IPS-18a (cell line): ENCODE data around the gene CALM1.

Source experiments
- H3K27ac ChIP-seq: one replicate; pipeline ENCODE4 v1.5.1; 2013; ENCODE audit warnings: low read length
- H3K27me3 ChIP-seq: one replicate; pipeline ENCODE4 v1.6.1; 2013; ENCODE audit warnings: mild to moderate bottlenecking, low read length; ENCODE audit not compliant: control insufficient read depth, insufficient read depth
- H3K36me3 ChIP-seq: one replicate; pipeline ENCODE4 v1.6.1; 2013; ENCODE audit warnings: low read depth, low read length; ENCODE audit not compliant: control insufficient read depth
- H3K4me1 ChIP-seq: one replicate; pipeline ENCODE4 v1.6.1; 2013; ENCODE audit warnings: low read depth, low read length; ENCODE audit not compliant: control insufficient read depth
- H3K4me3 ChIP-seq: one replicate; pipeline ENCODE4 v1.5.1; 2013; ENCODE audit warnings: low read length
- H3K9ac ChIP-seq: one replicate; pipeline ENCODE4 v1.6.1; 2013; ENCODE audit warnings: mild to moderate bottlenecking, low read length, moderate library complexity
- H3K9me3 ChIP-seq: one replicate; pipeline ENCODE4 v1.6.1; 2013; ENCODE audit warnings: low read depth, low read length; ENCODE audit not compliant: control insufficient read depth

Gene CALM1

DNA sequence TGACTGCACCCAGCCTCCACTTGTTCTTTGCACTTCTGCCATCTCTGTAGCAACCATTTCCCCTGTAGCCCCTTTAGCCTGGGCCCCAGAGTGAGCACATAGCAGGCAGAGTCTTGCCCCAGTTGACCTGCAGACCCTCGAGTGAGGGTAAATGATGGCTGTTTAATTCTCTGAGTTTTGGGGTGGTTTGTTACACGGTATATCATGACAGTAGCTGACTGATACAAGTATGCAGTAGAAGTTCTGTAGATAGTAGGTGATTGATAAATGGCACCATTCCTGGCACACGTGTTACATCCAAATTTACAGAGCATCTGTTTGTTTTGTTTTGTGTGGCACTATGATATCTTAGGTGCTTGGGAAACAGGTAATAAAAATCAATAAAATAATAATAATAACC is 32.4 kb downstream of the CALM1 start:
- H3K4me1 ChIP-seq = peaks cover 10% of the 10 kb centered on the region
- no peaks in the 10 kb centered on the region for H3K36me3 ChIP-seq
- no peaks in the 10 kb centered on the region for H3K9me3 ChIP-seq
- H3K27me3 ChIP-seq = no peaks in the 10 kb centered on the region
- no peak overlapping the region for H3K4me3 ChIP-seq
- H3K9ac ChIP-seq = no peak overlapping the region
- no peak overlapping the region for H3K27ac ChIP-seq

DNA sequence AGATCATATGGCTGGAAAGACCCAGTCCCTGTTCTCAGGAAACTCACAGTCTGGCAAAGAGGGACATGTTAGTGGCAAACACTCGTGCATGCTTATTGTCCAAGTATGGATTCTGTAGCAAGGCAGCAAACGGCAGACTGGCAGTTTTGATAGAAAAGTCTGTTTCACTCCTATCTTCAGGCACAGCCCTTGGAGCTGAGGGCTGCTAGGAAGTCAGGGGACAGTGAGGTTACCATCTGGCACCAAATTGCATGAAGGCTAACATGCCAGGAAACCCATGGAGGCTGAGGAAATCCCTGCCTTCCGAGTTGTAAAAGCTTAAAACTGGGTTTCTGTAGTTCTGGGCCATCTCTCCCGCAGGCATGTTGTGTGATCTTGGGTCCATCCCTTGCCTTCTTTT is 32.9 kb downstream of the CALM1 start:
- no peak overlapping the region for H3K27ac ChIP-seq
- no peak overlapping the region for H3K4me3 ChIP-seq
- H3K36me3 ChIP-seq = no peaks in the 10 kb centered on the region
- H3K9me3 ChIP-seq = no peaks in the 10 kb centered on the region
- no peaks in the 10 kb centered on the region for H3K27me3 ChIP-seq
- H3K9ac ChIP-seq = no peak overlapping the region
- peaks cover 5% of the 10 kb centered on the region for H3K4me1 ChIP-seq

DNA sequence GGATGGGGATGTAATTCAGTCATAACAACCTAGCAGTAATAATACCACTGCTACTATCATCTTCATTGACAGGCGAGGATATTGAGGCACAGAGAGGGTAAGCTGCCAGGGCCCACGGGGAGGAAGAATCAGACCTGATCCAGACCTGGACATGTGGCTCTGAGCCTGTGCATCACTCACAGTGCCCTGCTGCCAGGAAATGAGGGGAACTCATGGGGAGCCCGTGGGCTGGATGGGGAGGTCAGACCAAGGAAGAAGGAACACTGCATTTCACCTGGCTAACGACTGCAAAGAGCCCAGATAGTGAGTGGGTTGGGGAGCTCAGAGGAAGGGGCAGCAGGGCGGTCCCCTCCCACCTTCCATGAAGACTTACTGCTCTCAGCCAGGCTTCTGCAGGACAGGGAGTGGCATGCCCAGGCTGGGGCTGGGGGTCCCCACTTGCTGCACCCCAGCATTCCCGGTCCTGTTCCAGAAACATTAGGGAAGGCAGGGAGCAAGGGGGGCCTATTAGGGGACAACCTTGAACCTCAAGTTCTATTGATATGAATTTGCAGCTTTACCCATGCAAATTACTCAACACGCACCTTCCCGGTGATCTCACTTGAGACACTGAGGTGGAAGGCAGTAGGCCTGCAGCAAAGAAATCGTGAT is 37.7 kb downstream of the CALM1 start:
- H3K9ac ChIP-seq = no peak overlapping the region
- no peak overlapping the region for H3K27ac ChIP-seq
- H3K9me3 ChIP-seq = no peaks in the 10 kb centered on the region
- H3K4me1 ChIP-seq = peaks cover 3% of the 10 kb centered on the region
- H3K36me3 ChIP-seq = no peaks in the 10 kb centered on the region
- no peak overlapping the region for H3K4me3 ChIP-seq
- H3K27me3 ChIP-seq = no peaks in the 10 kb centered on the region

DNA sequence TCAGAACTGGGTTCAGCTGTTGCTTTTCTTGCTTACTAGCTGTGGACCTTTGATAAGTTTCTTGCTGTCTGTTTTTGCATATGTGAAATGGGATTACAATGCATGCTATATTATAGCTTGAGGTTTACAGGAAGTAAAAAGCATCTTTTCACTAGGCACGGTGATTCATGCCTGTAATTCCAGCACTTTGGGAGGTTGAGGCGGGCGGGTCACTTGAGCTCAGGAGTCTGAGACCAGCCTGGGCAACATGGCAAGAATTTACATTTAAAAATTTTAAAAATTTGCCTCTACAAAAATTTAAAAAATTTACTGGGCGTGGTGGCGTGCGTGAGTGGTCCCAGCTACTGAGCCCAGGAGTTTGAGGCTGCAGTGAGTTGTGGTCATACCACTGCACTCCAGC is 42.0 kb downstream of the CALM1 start:
- no peak overlapping the region for H3K27ac ChIP-seq
- no peak overlapping the region for H3K9ac ChIP-seq
- peaks cover 18% of the 10 kb centered on the region for H3K4me1 ChIP-seq
- no peaks in the 10 kb centered on the region for H3K36me3 ChIP-seq
- H3K4me3 ChIP-seq = no peak overlapping the region
- H3K9me3 ChIP-seq = no peaks in the 10 kb centered on the region
- no peaks in the 10 kb centered on the region for H3K27me3 ChIP-seq

DNA sequence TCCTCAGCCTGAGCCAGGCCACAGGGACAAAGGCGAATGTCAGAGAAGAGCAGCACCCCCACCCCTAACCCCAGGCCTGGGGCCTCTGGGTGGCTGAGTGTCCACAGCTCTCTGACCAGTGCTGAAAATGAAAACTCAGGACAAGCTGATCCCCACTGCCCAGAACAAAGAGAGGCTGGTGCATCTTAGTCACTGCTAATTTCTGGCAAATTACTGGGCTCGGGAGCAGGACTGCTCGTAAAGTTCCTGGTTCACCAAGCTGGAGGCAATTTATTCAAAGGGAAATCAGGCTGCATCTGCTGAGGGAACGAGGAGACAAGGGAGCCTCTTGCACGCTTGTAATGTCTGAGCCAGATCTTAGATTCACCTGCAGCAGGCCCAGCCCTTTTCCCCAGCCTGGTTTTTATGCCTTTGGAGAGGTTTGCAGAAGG is 43.2 kb downstream of the CALM1 start:
- Histone ChIP-seq H3K4me1 (peaks cover 18% of the 10 kb centered on the region), H3K9me3 (no peaks in the 10 kb centered on the region), H3K9ac (no peak overlapping the region)

DNA sequence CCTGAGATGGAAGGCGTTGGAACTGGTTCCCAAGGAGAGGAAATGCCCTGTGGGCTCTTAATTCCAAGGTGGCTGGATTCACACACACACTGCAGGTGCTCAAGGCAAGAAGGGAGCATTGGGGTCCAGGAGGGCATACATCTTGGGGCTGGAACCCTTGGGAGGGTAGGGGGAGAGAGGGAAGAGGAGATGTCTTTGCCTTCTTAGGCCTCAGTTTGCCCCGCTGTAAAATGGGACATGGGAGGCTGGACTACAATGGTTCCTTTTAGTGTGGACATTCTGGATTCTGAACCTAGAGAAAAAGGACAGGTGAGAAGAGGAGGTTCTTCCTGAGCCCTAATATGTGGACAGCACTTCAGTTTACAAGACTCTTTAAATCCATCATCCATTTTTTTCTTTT is 43.8 kb downstream of the CALM1 start:
- H3K9me3 ChIP-seq = peaks cover 2% of the 10 kb centered on the region
- peaks cover 18% of the 10 kb centered on the region for H3K4me1 ChIP-seq
- no peak overlapping the region for H3K27ac ChIP-seq
- H3K36me3 ChIP-seq = no peaks in the 10 kb centered on the region
- H3K27me3 ChIP-seq = no peaks in the 10 kb centered on the region
- H3K9ac ChIP-seq = no peak overlapping the region
- no peak overlapping the region for H3K4me3 ChIP-seq

More for the DNA sequence above, 43.2 kb downstream of the CALM1 start:
- H3K27me3 ChIP-seq = no peaks in the 10 kb centered on the region
- no peaks in the 10 kb centered on the region for H3K36me3 ChIP-seq
- H3K4me3 ChIP-seq = no peak overlapping the region
- H3K27ac ChIP-seq = no peak overlapping the region

DNA sequence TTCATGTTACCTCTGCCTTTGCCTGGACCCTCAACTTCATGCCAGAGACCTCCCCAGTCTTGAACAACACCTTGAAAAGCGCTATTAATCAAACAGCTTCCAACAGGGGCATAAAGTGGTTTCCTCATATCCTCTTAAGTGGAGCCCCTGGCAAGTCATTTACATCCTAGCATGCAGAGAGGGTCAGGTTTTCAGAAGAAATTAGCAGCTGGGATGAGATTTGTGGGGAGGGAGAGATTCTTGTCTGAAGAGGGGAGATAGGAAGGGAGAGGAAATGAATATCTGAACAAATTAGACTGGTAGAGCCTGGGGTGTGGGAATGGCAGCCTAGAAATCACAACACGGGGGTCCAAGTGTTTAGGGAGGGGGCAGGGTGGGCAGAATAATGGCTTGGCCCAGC is 45.6 kb downstream of the CALM1 start:
- Histone ChIP-seq H3K4me1 (peaks cover 18% of the 10 kb centered on the region), H3K27me3 (no peaks in the 10 kb centered on the region), H3K4me3 (no peak overlapping the region), H3K36me3 (no peaks in the 10 kb centered on the region), H3K27ac (no peak overlapping the region), H3K9me3 (peaks cover 2% of the 10 kb centered on the region), H3K9ac (no peak overlapping the region)

DNA sequence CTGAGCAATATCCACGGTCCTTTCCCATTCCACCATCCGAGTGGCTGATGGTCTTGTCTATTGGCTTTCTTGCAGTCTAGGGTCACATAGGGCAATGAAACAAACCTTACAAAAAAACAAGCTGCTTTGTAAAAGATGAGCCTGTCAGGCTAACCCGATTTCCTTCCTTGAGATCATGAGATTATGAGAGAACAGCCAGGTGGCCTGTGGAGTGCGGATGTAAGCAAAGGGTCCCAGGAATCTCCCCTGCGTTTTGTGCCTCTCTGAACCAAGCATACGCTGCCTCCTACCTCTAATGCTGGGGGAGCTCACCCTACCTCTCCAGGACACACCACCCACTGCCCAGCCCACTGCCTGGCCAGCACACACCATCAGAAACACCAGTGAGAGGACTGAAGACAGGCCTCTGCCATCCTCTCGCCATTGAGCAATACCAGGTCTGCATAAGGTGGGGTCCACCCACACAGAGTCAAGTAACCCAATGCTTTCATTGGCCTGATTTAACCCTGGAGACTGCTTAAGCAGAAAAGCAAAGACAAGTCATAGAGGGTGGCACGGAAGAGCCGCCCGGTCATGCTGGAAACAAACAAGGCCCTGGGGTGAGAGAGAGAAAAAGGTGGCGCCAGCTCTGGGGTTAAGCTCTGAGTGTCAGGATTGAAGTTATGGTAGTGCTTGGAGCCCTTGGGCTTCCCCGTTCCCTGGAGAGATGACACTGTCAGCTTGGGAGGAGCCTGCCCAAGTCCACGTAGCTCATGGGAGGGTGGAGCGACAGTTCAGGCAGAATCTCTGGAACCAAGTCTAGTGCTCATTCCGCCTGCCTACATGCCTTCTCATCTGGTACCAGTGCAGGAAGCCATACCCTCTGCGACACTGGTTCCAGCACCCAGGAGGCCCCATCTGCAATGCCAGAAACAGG is 46.6 kb downstream of the CALM1 start:
- no peak overlapping the region for H3K4me3 ChIP-seq
- no peak overlapping the region for H3K9ac ChIP-seq
- no peaks in the 10 kb centered on the region for H3K27me3 ChIP-seq
- H3K27ac ChIP-seq = no peak overlapping the region
- H3K9me3 ChIP-seq = peaks cover 2% of the 10 kb centered on the region
- H3K36me3 ChIP-seq = no peaks in the 10 kb centered on the region
- H3K4me1 ChIP-seq = peaks cover 18% of the 10 kb centered on the region

DNA sequence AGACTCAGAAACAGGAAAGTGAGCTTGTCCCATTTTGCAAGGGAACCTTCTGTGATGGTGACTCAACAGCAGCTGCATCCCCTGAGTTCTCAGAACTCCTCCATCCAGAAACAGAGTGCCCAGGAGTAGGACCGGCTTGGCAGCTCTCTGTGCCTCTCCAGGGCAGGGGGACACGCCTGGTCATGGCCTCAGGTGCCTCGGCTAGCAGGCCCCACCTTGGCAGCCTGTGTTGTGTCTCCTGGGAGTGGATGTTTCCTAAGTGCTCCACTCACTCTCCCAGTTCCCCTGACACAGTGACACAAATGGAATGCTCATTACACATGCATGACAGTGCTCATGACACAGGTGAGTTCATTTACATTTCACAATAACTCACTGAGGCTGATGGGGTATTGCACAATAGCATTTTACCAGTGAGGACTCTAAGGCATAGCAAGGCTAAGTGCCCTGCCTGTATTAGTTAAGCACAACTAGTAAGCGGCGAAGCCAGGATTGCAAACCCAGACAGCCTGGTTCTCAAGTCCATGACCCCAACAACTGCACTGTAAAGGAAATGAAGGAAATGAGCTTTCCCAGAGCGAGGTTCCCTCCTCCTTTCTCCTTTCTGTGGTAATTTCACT is 47.4 kb downstream of the CALM1 start:
- H3K36me3 ChIP-seq = no peaks in the 10 kb centered on the region
- H3K4me1 ChIP-seq = peaks cover 18% of the 10 kb centered on the region
- no peak overlapping the region for H3K4me3 ChIP-seq
- no peak overlapping the region for H3K9ac ChIP-seq
- H3K9me3 ChIP-seq = peaks cover 2% of the 10 kb centered on the region
- no peaks in the 10 kb centered on the region for H3K27me3 ChIP-seq
- H3K27ac ChIP-seq = no peak overlapping the region

DNA sequence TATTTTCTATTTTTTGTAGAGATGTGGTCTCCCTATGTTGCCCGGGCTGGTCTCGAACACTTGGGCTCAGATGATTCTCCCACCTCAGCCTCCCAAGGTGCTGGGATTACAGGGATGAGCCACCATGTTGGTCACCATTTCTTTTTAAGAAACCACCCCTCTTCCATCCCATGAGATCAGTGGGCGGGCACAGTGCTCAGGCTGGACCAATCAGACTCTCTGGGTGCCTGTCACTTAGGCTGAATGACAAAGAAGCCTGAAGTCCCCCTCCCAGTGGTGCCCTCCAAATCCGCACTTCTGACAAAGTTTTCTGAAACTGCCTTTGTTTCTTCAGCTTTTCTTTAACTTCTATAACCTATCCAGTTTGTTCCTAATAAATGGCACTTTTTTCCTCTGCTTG is 48.2 kb downstream of the CALM1 start:
- Histone ChIP-seq H3K4me3 (no peak overlapping the region), H3K27me3 (no peaks in the 10 kb centered on the region), H3K36me3 (no peaks in the 10 kb centered on the region), H3K27ac (no peak overlapping the region), H3K9me3 (peaks cover 2% of the 10 kb centered on the region), H3K4me1 (peaks cover 9% of the 10 kb centered on the region), H3K9ac (no peak overlapping the region)

DNA sequence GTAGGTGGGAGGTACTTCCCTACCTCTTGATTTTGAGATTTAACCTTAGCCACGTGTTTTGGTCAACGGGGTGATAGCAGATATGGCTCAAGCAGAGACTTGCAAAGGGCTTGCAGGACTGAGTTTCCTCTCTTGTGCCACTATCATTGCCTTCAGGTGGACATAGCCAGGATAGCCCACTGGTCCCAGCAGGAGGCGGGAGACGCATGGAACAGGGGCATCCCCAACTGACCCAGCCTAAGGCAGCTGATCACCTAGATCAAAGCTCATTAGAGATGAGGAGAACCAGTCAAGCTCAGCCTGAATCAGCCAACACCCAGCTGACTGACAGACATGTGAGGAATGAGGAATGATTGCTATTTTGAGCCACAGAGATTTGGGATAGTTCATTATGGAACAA is 49.6 kb downstream of the CALM1 start:
- H3K27ac ChIP-seq = no peak overlapping the region

More for the DNA sequence above, 49.6 kb downstream of the CALM1 start:
- Histone ChIP-seq H3K4me3 (no peak overlapping the region), H3K36me3 (no peaks in the 10 kb centered on the region), H3K9ac (no peak overlapping the region), H3K9me3 (peaks cover 2% of the 10 kb centered on the region), H3K27me3 (no peaks in the 10 kb centered on the region), H3K4me1 (no peaks in the 10 kb centered on the region)
